Astrocyte (in vitro differentiated cells and primary cell): ENCODE measurements around the gene KCNN2.

ENCODE experiments used
- CTCF ChIP-seq: IDR thresholded peaks from 2 replicates; pipeline ENCODE4 v1.5.1; 2011; ENCODE audit warnings: low read depth, mild to moderate bottlenecking, inconsistent platforms, low read length, moderate library complexity; ENCODE audit not compliant: insufficient read depth
- EZH2 ChIP-seq: IDR thresholded peaks from 2 replicates; pipeline ENCODE4 v1.6.1; 2012; ENCODE audit warnings: mild to moderate bottlenecking, low read length, inconsistent platforms; ENCODE audit not compliant: insufficient read depth

GRCh38 chr5:114402206-114402605 lies 40.3 kb downstream of the KCNN2 start:
- TF ChIP-seq CTCF (no peak), EZH2 (no peak)
